KOPT-K1 (cell line): Measurements from ENCODE around the gene KRTAP29-1.
"Not testable (repeated sequence)": the region's sequence is repeated elsewhere in the genome, so short reads cannot be mapped to it uniquely, and the experiment has no call there.

Source experiments
- H3K27ac ChIP-seq: fragments of 200-600 bp; sonication (generic); 2 replicates; pipeline ENCODE4 v1.5.1; 2016; ENCODE audit warnings: antibody characterized with exemption, mild to moderate bottlenecking, low read depth, low read length; ENCODE audit not compliant: poor library complexity, severe bottlenecking
- H3K36me3 ChIP-seq: fragments of 200-600 bp; sonication (generic); 2 replicates; pipeline ENCODE4 v1.5.1; 2017; ENCODE audit warnings: antibody characterized with exemption, mild to moderate bottlenecking, low read length, moderate library complexity; ENCODE audit not compliant: insufficient read depth
- H3K9me3 ChIP-seq: fragments of 200-600 bp; sonication (generic); 2 replicates; pipeline ENCODE4 v1.5.1; 2017; ENCODE audit warnings: antibody characterized with exemption, low read length, mild to moderate bottlenecking; ENCODE audit not compliant: insufficient read depth, poor library complexity, severe bottlenecking

KRTAP29-1 gene

GRCh38 chr17:41296846-41297245 is 5.8 kb downstream of the KRTAP29-1 start:
- Histone ChIP-seq H3K27ac (no peak overlapping the region), H3K36me3 (no peaks in the 10 kb centered on the region), H3K9me3 (no peaks in the 10 kb centered on the region)

DNA sequence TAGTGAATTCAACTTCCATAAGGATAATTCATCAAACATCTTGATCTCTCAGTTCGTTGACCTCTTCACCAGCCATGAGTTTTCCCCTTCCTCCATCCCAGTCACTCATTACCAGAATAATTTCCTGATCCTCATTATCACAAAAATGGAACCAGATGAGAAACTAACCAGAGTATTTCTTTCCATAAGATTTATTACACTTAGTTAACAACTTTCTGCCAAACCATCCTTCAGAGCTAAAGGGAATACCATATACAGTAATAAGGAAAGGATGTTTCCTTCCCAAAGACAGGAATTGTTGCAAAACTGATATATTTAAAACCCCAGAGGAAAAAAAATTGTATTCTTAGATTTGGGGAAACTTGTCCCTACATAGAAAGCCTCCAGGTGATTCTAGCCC is 8.6 kb downstream of the KRTAP29-1 start:
- Histone ChIP-seq H3K27ac (no peak overlapping the region), H3K36me3 (no peaks in the 10 kb centered on the region), H3K9me3 (no peaks in the 10 kb centered on the region)

- H3K9me3 ChIP-seq: no peaks in the 10 kb centered on the region
- H3K36me3 ChIP-seq: no peaks in the 10 kb centered on the region
- no peak overlapping the region for H3K27ac ChIP-seq
Measured at GRCh38 chr17:41287050-41287449, 15.6 kb downstream of the KRTAP29-1 start.

DNA sequence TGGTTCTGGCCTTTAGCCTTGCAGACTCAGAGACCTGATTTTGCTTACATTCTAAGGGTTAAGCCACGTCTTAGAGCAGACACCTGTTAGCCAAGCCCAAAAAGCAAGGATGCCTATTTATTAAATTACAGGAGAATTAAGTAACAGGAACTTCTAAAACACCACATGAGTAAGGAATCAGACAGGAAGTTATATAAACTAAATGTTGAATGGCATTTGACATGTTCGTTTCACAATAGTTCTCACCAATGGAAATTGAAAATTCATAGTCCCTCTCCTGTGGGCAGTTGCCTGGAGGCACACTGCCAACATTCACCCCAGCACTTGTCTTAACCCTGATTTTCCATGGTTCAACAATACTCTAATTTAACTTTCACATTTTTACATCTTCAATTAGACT is 18.1 kb downstream of the KRTAP29-1 start:
- Histone ChIP-seq H3K36me3 (no peaks in the 10 kb centered on the region), H3K27ac (no peak overlapping the region), H3K9me3 (no peaks in the 10 kb centered on the region)

DNA sequence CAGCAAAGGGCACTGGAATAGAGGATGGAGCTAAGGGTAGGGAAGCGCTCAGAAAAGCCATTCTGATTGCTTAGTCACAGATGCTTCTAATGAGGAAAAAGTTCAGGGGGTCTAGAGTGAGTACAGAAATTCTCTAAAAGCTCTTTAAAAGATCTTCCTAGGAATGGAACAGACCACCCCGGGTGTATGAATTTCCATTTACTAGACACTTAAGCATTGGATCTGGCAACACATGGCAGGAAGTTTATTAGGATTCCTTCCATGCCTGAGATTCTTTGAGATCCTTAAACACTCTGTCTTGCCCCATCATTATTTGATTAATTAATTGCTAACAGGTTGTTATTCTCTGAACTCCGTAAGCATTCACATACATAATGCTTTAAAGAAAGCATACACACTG is 18.6 kb downstream of the KRTAP29-1 start:
- H3K27ac ChIP-seq: no peak overlapping the region
- no peaks in the 10 kb centered on the region for H3K36me3 ChIP-seq
- H3K9me3 ChIP-seq: no peaks in the 10 kb centered on the region

DNA sequence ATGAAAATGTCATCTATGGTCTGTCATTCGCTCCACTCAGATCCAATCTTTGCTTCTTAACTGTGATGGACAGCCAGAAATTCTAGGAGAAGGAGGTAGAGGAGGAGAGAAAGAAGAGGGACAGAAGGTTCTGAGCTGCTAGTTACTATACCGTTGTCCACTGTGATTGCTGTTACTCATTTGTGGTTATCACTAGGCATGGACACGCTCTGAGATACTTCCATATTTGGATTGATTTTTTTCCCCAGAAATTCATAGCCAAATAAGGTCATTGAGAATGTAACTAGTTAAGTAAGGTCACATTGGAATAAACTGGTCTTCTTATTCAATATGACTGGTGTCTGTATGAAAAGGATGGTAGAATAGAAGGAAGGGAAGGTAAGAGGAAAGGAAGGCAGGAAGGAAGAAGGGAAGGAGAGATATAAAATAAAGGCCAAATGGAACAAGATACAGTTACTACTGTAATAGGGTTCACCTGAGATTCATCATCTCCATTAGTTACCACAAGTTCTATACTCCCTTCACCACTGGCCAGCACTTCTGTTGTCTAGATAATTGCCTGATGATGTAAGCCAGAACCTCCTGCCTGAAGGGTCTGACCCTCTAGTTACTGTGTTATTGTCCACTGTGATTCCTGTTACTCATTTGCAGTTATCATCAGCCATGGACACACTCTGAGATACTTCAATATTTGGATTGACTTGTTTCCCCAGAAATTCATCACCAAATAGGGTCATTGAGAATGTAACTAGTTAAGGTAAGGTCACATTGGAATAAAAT is 24.3 kb downstream of the KRTAP29-1 start:
- Histone ChIP-seq H3K36me3 (no peaks in the 10 kb centered on the region), H3K27ac (no peak overlapping the region), H3K9me3 (no peaks in the 10 kb centered on the region)

DNA sequence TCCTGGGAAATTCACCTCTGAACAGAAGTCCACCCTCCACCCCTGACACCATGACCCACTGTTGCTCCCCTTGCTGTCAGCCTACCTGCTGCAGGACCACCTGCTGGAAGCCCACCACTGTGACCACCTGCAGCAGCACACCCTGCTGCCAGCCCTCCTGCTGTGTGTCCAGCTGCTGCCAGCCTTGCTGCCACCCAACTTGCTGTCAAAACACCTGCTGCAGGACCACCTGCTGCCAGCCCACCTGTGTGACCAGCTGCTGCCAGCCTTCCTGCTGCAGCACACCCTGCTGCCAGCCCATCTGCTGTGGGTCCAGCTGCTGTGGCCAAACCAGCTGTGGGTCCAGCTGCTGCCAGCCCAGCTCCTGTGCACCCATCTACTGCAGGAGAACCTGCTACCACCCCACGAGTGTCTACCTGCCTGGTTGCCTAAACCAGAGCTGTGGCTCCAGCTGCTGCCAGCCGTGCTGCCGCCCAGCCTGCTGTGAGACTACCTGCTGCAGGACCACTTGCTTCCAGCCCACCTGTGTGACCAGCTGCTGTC is 26.9 kb downstream of the KRTAP29-1 start, which contains the start of gene KRTAP9-7:
Gene KRTAP9-7, plus strand, starts transcription at position 51 of the 543 bp plus-strand sequence. Its CDS starts 0 bp downstream, at position 51.
- H3K36me3 ChIP-seq, H3K27ac ChIP-seq, H3K9me3 ChIP-seq: not testable (repeated sequence)

GRCh38 chr17:41271858-41272257 is 30.8 kb downstream of the KRTAP29-1 start:
- Histone ChIP-seq H3K9me3 (no peaks in the 10 kb centered on the region), H3K27ac (no peak overlapping the region), H3K36me3 (no peaks in the 10 kb centered on the region)

DNA sequence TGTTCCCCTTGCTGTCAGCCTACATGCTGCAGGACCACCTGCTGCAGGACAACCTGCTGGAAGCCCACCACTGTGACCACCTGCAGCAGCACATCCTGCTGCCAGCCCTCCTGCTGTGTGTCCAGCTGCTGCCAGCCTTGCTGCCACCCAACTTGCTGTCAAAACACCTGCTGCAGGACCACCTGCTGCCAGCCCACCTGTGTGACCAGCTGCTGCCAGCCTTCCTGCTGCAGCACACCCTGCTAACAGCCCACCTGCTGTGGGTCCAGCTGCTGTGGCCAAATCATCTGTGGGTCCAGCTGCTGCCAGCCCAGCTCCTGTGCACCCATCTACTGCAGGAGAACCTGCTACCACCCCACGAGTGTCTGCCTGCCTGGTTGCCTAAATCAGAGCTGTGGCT is 31.3 kb downstream of the KRTAP29-1 start:
- not testable (repeated sequence) for H3K9me3 ChIP-seq, H3K36me3 ChIP-seq, H3K27ac ChIP-seq

GRCh38 chr17:41267711-41268110 is 34.9 kb downstream of the KRTAP29-1 start:
- H3K27ac ChIP-seq: no peak overlapping the region
- H3K9me3 ChIP-seq: no peaks in the 10 kb centered on the region
- H3K36me3 ChIP-seq: no peaks in the 10 kb centered on the region

GRCh38 chr17:41265078-41265477 is 37.6 kb downstream of the KRTAP29-1 start, which contains the start of gene KRTAP9-6:
TSS of gene KRTAP9-6 (plus strand) at chr17:41265378. CDS start at chr17:41265378, 0 bp downstream.
- Histone ChIP-seq H3K9me3 (no peaks in the 10 kb centered on the region), H3K27ac (no peak within 1 kb of the TSS), H3K36me3 (no peaks in the 10 kb centered on the region)

- Histone ChIP-seq H3K27ac (no peak overlapping the region), H3K36me3 (no peaks in the 10 kb centered on the region), H3K9me3 (no peaks in the 10 kb centered on the region)
Measured at GRCh38 chr17:41264599-41264998, 38.1 kb downstream of the KRTAP29-1 start.

DNA sequence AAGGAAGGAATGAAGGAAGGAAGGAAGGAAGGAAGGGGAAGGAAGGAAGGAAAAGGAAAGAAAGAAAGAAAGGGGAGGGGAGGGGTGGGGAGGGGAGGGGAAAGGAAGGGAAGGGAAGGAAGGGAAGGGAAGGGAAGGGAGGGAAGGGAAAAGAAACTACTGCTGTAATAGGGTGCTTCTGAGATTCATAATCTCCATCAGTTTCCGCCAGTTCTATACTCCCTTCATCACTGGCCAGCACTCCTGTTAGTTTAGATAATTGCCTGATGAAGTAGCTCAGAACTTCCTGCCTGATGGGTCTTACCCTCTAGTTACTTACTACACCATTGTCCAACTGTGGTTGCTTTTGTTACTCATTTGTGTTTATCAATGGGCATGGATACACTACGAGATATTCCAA is 39.4 kb downstream of the KRTAP29-1 start:
- H3K9me3 ChIP-seq: no peaks in the 10 kb centered on the region
- no peak overlapping the region for H3K27ac ChIP-seq
- H3K36me3 ChIP-seq: no peaks in the 10 kb centered on the region

- no peaks in the 10 kb centered on the region for H3K36me3 ChIP-seq
- H3K9me3 ChIP-seq: no peaks in the 10 kb centered on the region
- H3K27ac ChIP-seq: no peak overlapping the region
Measured at GRCh38 chr17:41258406-41258805, 44.2 kb downstream of the KRTAP29-1 start.

GRCh38 chr17:41256291-41256685 is 46.4 kb downstream of the KRTAP29-1 start:
- no peaks in the 10 kb centered on the region for H3K9me3 ChIP-seq
- H3K36me3 ChIP-seq: no peaks in the 10 kb centered on the region
- H3K27ac ChIP-seq: no peak overlapping the region
